ENCODE data around the gene PRXL2A.
"Not testable (repeated sequence)": the region's sequence is repeated elsewhere in the genome, so short reads cannot be mapped to it uniquely, and the experiment has no call there.

The PRXL2A gene

GRCh38 chr10:80411267-80411668 is 2.9 kb downstream of the PRXL2A start:
- no peak for DNase-seq (ENCODE audit: low read depth in 2 of 2)

- no peak for DNase-seq (ENCODE audit: low read depth in 2 of 2)
Measured at GRCh38 chr10:80411681-80412220, 3.4 kb downstream of the PRXL2A start.

GRCh38 chr10:80412486-80412885 is 4.1 kb downstream of the PRXL2A start:
- DNase-seq (ENCODE audit: low read depth in 2 of 2): no peak

GRCh38 chr10:80413271-80413996 is 5.1 kb downstream of the PRXL2A start:
- no peak for DNase-seq (ENCODE audit: low read depth in 2 of 2)

- no peak for DNase-seq (ENCODE audit: low read depth in 2 of 2)
Measured at GRCh38 chr10:80414142-80414895, 6.0 kb downstream of the PRXL2A start.

GRCh38 chr10:80415734-80416478 is 7.6 kb downstream of the PRXL2A start:
- no peak for DNase-seq (ENCODE audit: low read depth in 2 of 2)

DNA sequence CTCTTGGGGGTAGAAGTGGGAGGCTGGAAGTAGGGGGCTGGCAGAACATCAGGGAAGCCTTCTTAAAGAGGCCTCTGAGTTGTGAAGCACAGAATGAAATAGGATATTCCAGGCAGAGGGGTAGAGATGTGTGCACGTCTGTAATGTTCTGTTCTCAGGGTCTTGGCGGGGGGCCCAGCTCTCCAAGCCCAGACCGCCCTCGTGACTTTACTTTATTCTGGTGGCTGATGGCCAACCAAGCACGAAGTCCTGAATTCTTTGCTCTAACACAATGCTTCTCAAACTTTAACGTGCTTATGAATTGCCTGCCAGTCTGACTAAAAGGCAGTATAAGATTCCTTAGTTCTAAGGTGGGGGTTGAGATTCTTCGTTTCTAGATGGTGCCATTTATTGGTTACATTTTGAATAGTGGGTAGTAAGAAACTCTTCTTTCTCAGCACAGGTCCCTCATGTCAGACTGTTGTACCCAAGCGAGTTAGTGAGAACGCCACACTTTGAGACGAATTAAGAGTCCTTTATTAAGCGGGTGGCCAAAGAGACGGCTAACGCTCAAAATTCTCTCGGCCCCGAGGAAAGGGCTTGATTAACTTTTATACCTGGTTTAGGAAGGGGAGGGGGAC is 8.2 kb downstream of the PRXL2A start:
- no peak for DNase-seq (ENCODE audit: low read depth in 2 of 2)

- not testable (repeated sequence) for DNase-seq (ENCODE audit: low read depth in 2 of 2)
Measured at GRCh38 chr10:80417256-80417655, 8.9 kb downstream of the PRXL2A start.

DNA sequence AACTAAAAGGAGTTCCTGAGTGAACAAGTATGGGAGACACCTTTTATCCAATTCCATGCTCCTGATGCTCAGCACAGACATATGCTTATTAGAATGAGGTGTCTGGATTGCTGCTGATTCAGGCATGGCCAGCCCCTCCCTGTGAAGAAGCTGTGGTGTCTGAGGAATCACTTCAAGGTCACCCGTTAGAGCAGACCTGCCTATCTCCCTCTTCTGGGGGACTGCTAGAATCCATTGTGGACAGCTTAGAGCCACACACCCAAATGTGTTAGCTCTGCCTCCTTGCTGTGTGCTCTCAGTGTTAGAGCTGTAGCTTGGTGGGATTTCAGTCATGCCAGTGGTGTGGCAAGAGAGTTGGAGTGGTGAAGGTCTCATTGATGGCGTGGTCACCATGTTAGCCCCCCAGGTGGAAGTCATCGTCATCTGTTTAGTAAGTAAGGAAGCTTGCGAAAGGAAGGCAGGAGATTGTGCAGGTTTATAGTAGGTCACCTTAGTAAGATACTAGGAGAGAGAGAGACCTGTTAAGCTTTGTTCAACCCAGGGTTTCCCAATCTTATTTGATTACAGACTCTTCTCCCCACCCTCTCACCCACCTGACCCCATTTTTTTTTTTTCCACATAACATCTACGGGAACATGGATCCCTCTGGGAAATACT is 12.8 kb downstream of the PRXL2A start:
- DNase-seq (ENCODE audit: low read depth in 2 of 2): no peak

- no peak for DNase-seq (ENCODE audit: low read depth in 2 of 2)
Measured at GRCh38 chr10:80421707-80422536, 13.6 kb downstream of the PRXL2A start.

GRCh38 chr10:80425901-80426300 is 17.6 kb downstream of the PRXL2A start:
- DNase-seq (ENCODE audit: low read depth in 2 of 2): no peak

DNA sequence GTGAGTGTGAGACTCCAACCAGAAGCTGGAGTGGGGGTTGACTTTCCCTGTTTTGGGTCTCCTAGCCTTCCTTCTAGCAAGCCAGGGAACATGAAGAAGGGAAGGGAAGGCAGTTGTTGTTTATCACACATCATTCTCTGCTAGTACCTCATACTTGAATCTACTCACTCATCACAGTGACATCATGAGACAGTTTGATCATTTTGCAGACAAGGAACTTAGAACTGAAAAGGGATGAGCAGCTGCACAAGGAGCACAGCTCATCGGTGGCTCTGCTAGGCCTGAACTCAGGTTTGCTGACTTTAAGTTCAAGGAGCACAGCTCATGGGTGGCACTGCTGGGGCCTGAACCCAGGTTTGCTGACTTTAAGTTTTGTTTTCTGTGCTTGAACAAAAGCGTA is 19.2 kb downstream of the PRXL2A start:
- no peak for DNase-seq (ENCODE audit: low read depth in 2 of 2)

GRCh38 chr10:80429521-80429973 is 21.2 kb downstream of the PRXL2A start:
- DNase-seq (ENCODE audit: low read depth in 2 of 2): no peak

DNA sequence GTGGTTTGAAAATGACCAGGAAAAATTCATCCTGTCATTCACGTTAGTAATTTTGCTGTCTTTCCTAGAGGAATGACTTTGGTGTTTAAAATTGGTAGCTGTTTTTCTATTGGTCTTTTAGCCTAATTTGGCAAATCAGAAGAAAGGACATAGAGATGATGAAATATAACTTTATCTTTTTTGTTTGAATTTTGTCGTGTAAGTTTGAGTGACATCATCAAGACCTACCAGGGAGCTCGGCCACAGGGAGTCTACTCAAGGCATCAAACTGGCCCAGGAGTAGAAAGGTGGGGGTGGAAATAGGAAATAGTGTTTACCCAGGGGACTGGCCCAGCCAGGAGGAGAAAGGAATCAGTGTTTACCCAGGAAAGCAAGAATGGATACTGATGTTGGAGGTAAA is 24.8 kb downstream of the PRXL2A start:
- DNase-seq (ENCODE audit: low read depth in 2 of 2): no peak

DNA sequence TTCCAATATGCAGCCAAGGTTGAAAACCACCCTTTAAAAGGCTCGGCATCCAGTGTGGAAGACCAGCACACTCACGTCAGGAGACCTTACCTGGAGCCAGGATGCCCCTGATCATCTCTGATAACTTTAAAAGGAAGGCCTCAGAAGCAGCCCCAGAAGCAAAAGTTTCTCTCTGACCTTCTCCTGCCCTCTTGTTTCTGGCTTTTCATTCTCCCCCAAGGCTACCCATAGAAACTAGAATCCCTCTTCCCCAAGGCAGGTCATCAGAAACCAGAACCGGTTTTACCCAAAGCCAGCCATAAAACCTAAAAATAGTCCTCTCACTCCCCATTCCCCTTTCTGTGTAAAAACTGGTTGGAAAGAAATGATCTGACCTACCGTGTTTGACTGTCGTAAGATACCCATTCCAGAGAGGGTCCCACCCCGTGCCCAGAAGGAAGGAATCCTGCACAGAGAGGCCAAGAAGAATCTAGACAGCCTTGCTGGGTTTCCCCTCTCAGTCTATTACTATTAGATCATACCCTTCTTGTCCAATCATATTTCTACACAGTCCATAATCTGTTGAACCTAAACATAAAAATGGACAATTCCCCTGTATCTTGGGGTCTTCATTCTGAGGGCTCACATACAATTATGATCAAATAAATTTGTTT is 28.2 kb downstream of the PRXL2A start:
- DNase-seq (ENCODE audit: low read depth in 2 of 2): no peak

- DNase-seq (ENCODE audit: low read depth in 2 of 2): no peak
Measured at GRCh38 chr10:80437227-80437626, 28.9 kb downstream of the PRXL2A start.

GRCh38 chr10:80441831-80442230 is 33.5 kb downstream of the PRXL2A start:
- DNase-seq (ENCODE audit: low read depth in 2 of 2): no peak

- DNase-seq (ENCODE audit: low read depth in 2 of 2): no peak
Measured at GRCh38 chr10:80442879-80443278, 34.5 kb downstream of the PRXL2A start.

DNA sequence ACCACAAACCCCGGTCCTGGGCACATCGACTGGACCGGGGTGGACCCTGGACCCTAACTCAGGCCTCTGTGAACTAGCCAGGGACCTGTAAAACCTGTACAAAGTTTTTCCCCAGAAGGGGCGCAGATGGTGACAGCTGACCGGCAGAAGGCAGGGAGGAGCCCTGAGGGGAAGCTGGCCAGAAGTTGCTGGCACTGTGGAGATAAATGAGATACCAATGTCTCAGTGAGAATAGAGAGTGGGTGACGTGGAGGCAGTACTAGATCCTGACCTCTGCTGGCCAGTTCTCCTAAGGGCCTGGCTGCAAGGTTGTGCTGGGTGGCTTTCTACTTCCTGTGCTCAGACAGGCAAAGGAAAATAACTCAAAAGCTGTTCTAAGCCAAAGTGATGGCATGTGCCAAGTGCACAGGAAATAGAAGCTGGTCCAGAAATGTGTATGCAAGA is 35.2 kb downstream of the PRXL2A start:
- no peak for DNase-seq (ENCODE audit: low read depth in 2 of 2)

DNA sequence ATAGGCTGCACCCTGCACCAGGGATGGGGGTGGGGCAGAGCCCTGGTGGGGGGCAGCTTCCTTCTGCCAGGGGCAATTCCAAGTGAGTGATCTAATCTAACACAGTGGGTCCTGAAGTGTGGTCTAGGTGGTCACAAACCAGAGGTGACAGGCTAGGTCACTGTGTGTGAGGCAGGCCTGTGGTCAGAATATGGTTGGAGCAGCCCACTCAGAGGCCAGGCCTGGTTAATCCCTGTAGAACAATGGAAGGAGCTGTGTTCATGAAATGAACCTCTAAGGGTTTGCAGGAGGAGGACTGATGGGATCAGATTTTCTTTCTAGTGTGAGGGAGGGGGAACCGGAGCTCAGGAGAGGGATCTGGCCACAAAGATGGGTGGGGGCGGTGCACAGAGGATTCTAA is 35.8 kb downstream of the PRXL2A start:
- DNase-seq (ENCODE audit: low read depth in 2 of 2): no peak

Measured in stimulated activated CD8-positive, alpha-beta memory T cell treated with anti-CD3 and anti-CD28 coated beads, Interleukin-15, amount 100 ng/mL, for 4 hours (primary cell).